ENCODE data around the gene CLINT1.
"Not testable (repeated sequence)": the region's sequence is repeated elsewhere in the genome, so short reads cannot be mapped to it uniquely, and the experiment has no call there.

Gene CLINT1

GRCh38 chr5:157860898-157861890, 2.2 kb upstream of the CLINT1 start:
- no peak for DNase-seq

- DNase-seq: no peak
Measured at GRCh38 chr5:157859227-157859575, 256 bp upstream of the CLINT1 start.

GRCh38 chr5:157857816-157858526, 974 bp downstream of the CLINT1 start:
- DNase-seq: no peak

- DNase-seq: peak in 1 of 2 experiments; percentile 65
Measured at GRCh38 chr5:157855404-157855994, 3.4 kb downstream of the CLINT1 start.

GRCh38 chr5:157853365-157853764, 5.6 kb downstream of the CLINT1 start:
- DNase-seq: not testable (repeated sequence)

- no peak for DNase-seq
Measured at GRCh38 chr5:157845914-157846598, 12.9 kb downstream of the CLINT1 start.

- no peak for DNase-seq
Measured at GRCh38 chr5:157842787-157843186, 16.2 kb downstream of the CLINT1 start.

- no peak for DNase-seq
Measured at GRCh38 chr5:157842185-157842584, 16.8 kb downstream of the CLINT1 start.

GRCh38 chr5:157839157-157839795, 19.7 kb downstream of the CLINT1 start:
- DNase-seq: no peak

- DNase-seq: no peak
Measured at GRCh38 chr5:157836121-157836753, 22.7 kb downstream of the CLINT1 start.

- DNase-seq: no peak
Measured at GRCh38 chr5:157835041-157835440, 23.9 kb downstream of the CLINT1 start.

- DNase-seq: peak in 1 of 2 experiments; percentile 2
Measured at GRCh38 chr5:157828944-157829639, 29.9 kb downstream of the CLINT1 start.

- DNase-seq: no peak
Measured at GRCh38 chr5:157828105-157828943, 30.6 kb downstream of the CLINT1 start.

GRCh38 chr5:157827423-157827822, 31.5 kb downstream of the CLINT1 start:
- no peak for DNase-seq

GRCh38 chr5:157823655-157824054, 35.3 kb downstream of the CLINT1 start:
- no peak for DNase-seq

- no peak for DNase-seq
Measured at GRCh38 chr5:157821822-157822622, 36.9 kb downstream of the CLINT1 start.

- no peak for DNase-seq
Measured at GRCh38 chr5:157821405-157821804, 37.5 kb downstream of the CLINT1 start.

GRCh38 chr5:157820593-157821252, 38.2 kb downstream of the CLINT1 start:
- peak in 1 of 2 experiments; percentile 53 for DNase-seq
